Psoas muscle (tissue), 8 donors: ENCODE data around the gene POLR2M. TPM values are rescaled to one million over a fixed set of nuclear protein-coding genes. Genes with fewer than 3 reads are reported as not detected.

Source experiments
- ATAC-seq, 4 donors: fragments of 200-7000 bp; cut with Tn5 transposase; one replicate each; pipeline ENCODE4 v1.9.1; 2020; ENCODE audit warnings: moderate library complexity in 3 of 4, mild to moderate bottlenecking in 2 of 4
- DNase-seq, 2 donors: peaks; one replicate each; pipeline ENCODE4 v3.0.0-alpha.2; 2020
- H3K27ac ChIP-seq: fragments of 200-600 bp; one replicate; pipeline ENCODE4 v1.8.0; 2022
- H3K27me3 ChIP-seq, 3 donors: fragments of 200-600 bp in 1 of 3; one replicate each; pipeline versions ENCODE4 v1.6.1 to v1.8.0; 2013 to 2022; ENCODE audit warnings: low read length in 2 of 3, mild to moderate bottlenecking in 2 of 3, moderate library complexity in 1 of 3; ENCODE audit not compliant: insufficient read depth in 3 of 3
- H3K36me3 ChIP-seq, 2 donors: fragments of 200-600 bp in 1 of 2; one replicate each; pipeline versions ENCODE4 v1.6.1 to v1.8.0; 2013 to 2022; ENCODE audit warnings: low read depth in 1 of 2, mild to moderate bottlenecking in 1 of 2, moderate library complexity in 1 of 2; ENCODE audit not compliant: insufficient read depth in 1 of 2
- H3K4me1 ChIP-seq: fragments of 200-600 bp; one replicate; pipeline ENCODE4 v1.8.0; 2022
- H3K4me3 ChIP-seq: fragments of 200-600 bp; one replicate; pipeline ENCODE4 v1.8.0; 2022; ENCODE audit warnings: mild to moderate bottlenecking
- H3K9me3 ChIP-seq: fragments of 200-600 bp; one replicate; pipeline ENCODE4 v1.8.0; 2022
- CTCF ChIP-seq: fragments of 200-600 bp; IDR thresholded peaks from one replicate; pipeline ENCODE4 v1.8.0; 2022; ENCODE audit warnings: antibody characterized with exemption
- WGBS, 3 donors: extraction: QIAGEN DNeasy Blood & Tissue Kit; methylation state at CpG; one replicate each; pipeline versions ENCODE4 v1.1.6 to v1.1.7; 2013; 5-methylcytosine and 5-hydroxymethylcytosine counted together
- intact Hi-C, 2 donors: fragments of 100-400 bp; cut with DNase I; formaldehyde crosslinking; loops; one replicate each; pipeline versions ENCODE4 v1.11.0 to v1.14.2; 2022
- polyA plus RNA-seq, 3 donors: library from polyadenylated mRNA; stranded (reverse); fragments of 200-250 nt; gene quantifications; one replicate each; pipeline ENCODE4 v1.2.3, GENCODE V29; 2013
- total RNA-seq, 4 donors: library from RNA; stranded (reverse); fragmentation: NEBNext Ultra II Directional in 2 of 4; extraction: Animal tissue kit (Norgen Biotek cat#: 25700) in 2 of 4; gene quantifications; one replicate each; pipeline versions ENCODE4 v1.2.1 to v1.2.4, GENCODE V29; 2021 to 2023
- donor health status: healthy with polysubstance abuse.
- donor health status: DM: no; HTN: no; CAD: no; lungs with moderate emphysema.
- donor health status: Bipolar disorder and iron deficiency.
- donor health status: healthy.
- donor health status: DM: yes; HTN: yes; CAD: no.
- donor health status: DM: no; HTN: no; CAD: no.
- donor health status: DM: no; HTN: no; CAD: no.
- donor health status: DM: yes; HTN: yes; CAD: no.

POLR2M gene
- total and polyA plus RNA-seq, 7 donors, result 78.0 to 403 (median 107) TPM

GRCh38 chr15:57730876-57731275 is 24.4 kb downstream of the POLR2M start:
- ATAC-seq (peak in 1 of 4 donors; percentile 16), DNase-seq (no peak)
- Histone ChIP-seq H3K36me3 (no peaks in the 10 kb centered on the region), H3K4me3 (no peak overlapping the region), H3K27ac (no peak overlapping the region), H3K9me3 (no peaks in the 10 kb centered on the region), H3K27me3 (no peaks in the 10 kb centered on the region), H3K4me1 (no peaks in the 10 kb centered on the region)
- WGBS, 3 donors, result 38 to 54% (median 50%) methylated on average over 5 of the region's 5 CpGs
- TF ChIP-seq CTCF, result no peak
- intact Hi-C loops, result loop anchor here in 1 of 2 donors (10.0 kb wide), 1 partner anchor 454 kb away; no protein-coding TSS in a partner anchor

GRCh38 chr15:57731530-57732103 is 25.1 kb downstream of the POLR2M start:
- H3K36me3 ChIP-seq, result no peaks in the 10 kb centered on the region
- no peaks in the 10 kb centered on the region for H3K9me3 ChIP-seq
- H3K27me3 ChIP-seq, result no peaks in the 10 kb centered on the region
- intact Hi-C loops, result loop anchor here in 1 of 2 donors (10.0 kb wide), 1 partner anchor 453 kb away; no protein-coding TSS in a partner anchor
- H3K4me3 ChIP-seq, result no peak overlapping the region
- WGBS, 3 donors, result 52 to 59% (median 56%) methylated on average over 6 of the region's 6 CpGs
- H3K4me1 ChIP-seq, result no peaks in the 10 kb centered on the region
- no peak for DNase-seq
- H3K27ac ChIP-seq, result no peak overlapping the region
- ATAC-seq, result no peak
- TF ChIP-seq CTCF, result no peak

- H3K4me1 ChIP-seq, result no peaks in the 10 kb centered on the region
- intact Hi-C loops, result loop anchor here in 1 of 2 donors (10.0 kb wide), 1 partner anchor 452 kb away; no protein-coding TSS in a partner anchor
- DNase-seq (peak in 1 of 2 donors; percentile 29), ATAC-seq (peak in 3 of 4 donors; percentile 61 to 81 (median 63))
- TF ChIP-seq CTCF, result peak; percentile 83
- no peaks in the 10 kb centered on the region for H3K9me3 ChIP-seq
- no peak overlapping the region for H3K4me3 ChIP-seq
- WGBS, 3 donors, result 40 to 44% (median 42%) methylated on average over 12 of the region's 12 CpGs
- H3K36me3 ChIP-seq, result no peaks in the 10 kb centered on the region
- H3K27ac ChIP-seq, result no peak overlapping the region
- no peaks in the 10 kb centered on the region for H3K27me3 ChIP-seq
Measured at GRCh38 chr15:57732526-57733331, 26.2 kb downstream of the POLR2M start.

GRCh38 chr15:57734860-57735259 is 28.3 kb downstream of the POLR2M start:
- intact Hi-C loops, result loop anchor here in 1 of 2 donors (5.0 to 10.0 kb wide), 2 partner anchors 337 to 450 kb away; no protein-coding TSS in a partner anchor
- DNase-seq (no peak), ATAC-seq (no peak)
- Histone ChIP-seq H3K4me3 (no peak overlapping the region), H3K36me3 (no peaks in the 10 kb centered on the region), H3K27ac (no peak overlapping the region), H3K4me1 (no peaks in the 10 kb centered on the region), H3K27me3 (no peaks in the 10 kb centered on the region), H3K9me3 (no peaks in the 10 kb centered on the region)
- 70 to 74% (median 71%) methylated on average over 2 of the region's 2 CpGs for WGBS, 3 donors
- TF ChIP-seq CTCF, result no peak
